ENCODE data around the gene SEL1L3.

The SEL1L3 gene

GRCh38 chr4:25749150-25749794 is 113.5 kb downstream of the SEL1L3 start:
- no peak for DNase-seq (ENCODE audit: low read depth, low spot score)

DNA sequence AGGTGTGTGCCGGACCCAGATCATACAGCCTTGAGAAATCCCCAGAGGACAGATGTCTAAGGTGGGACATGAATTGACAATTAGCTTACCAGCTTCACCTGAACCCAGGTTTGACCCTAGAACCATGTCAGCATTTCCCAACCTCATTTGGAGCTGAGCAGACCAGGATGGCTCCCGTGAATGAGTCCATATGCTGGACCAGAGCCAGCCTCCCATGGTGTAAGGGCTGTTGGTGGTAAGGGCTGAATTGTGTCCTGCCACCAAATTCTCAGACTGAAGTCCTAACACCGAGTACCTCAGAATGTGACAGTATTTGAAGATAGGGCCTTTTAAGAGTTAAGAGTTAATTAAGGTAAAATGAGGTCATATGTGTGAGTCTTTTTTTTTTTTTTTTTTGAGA is 118.8 kb downstream of the SEL1L3 start:
- DNase-seq (ENCODE audit: low read depth, low spot score): no peak

GRCh38 chr4:25729564-25729963 is 133.2 kb downstream of the SEL1L3 start:
- DNase-seq (ENCODE audit: low read depth, low spot score): no peak

GRCh38 chr4:25728886-25729285 is 133.9 kb downstream of the SEL1L3 start:
- no peak for DNase-seq (ENCODE audit: low read depth, low spot score)

DNA sequence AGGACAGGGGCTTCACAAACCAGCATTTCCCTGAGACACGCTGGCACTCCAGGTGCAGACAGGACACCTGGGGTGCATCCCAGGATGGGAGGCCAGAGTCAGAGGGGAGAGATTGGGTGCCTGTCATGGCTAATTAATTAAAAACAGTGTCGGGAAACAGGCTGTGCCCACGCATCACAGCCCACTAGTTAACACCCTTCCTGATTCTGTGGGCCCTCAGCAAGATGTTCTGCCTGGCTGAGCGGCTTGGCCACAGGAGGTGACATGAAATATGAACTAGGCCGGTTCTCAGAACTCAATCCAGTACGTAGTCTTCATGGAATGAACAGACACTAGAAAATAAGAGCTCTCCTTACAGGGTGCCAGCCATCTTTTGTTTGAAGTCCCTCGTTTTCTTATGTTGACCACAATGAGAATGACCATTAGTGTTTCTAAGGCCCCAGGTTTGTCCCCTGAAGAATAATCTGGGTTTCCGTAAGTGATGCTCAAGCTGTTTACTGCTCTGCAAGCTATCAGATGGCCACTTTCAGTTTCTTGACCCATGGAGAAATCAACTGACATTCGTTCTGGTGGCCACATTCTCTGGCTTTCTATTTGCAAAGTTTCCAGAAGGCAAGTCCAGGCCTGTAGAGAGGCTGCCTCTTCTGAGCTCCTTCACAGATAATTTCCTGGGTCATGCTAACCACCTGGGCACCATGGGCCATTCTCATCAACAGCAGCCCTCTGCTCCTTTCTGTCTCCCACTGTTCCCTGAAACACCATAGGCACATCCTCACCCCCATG is 134.9 kb downstream of the SEL1L3 start:
- DNase-seq (ENCODE audit: low read depth, low spot score): no peak

GRCh38 chr4:25725870-25726269 is 136.9 kb downstream of the SEL1L3 start:
- no peak for DNase-seq (ENCODE audit: low read depth, low spot score)

GRCh38 chr4:25723409-25723808 is 139.4 kb downstream of the SEL1L3 start:
- DNase-seq (ENCODE audit: low read depth, low spot score): no peak

GRCh38 chr4:25722964-25723363 is 139.8 kb downstream of the SEL1L3 start:
- DNase-seq (ENCODE audit: low read depth, low spot score): no peak

DNA sequence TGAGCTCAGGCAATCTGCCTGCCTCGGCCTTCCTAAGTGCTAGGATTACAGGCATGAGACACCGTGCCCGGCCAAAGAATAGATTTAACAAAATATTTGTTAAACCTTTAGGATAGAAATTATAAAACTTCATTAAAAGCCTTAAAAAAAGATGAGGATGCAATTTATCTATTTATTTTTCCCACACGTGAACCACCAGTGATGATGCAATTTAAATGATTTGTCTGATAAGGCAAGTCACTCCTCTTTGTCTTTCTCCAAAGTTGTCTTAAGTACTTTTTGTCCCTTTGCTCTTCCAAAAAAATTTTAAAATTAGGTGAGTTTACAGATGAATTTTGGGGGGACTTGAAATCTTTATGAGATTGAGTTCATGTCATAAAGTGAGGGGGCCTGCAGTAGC is 149.0 kb downstream of the SEL1L3 start:
- no peak for DNase-seq (ENCODE audit: low read depth, low spot score)

DNA sequence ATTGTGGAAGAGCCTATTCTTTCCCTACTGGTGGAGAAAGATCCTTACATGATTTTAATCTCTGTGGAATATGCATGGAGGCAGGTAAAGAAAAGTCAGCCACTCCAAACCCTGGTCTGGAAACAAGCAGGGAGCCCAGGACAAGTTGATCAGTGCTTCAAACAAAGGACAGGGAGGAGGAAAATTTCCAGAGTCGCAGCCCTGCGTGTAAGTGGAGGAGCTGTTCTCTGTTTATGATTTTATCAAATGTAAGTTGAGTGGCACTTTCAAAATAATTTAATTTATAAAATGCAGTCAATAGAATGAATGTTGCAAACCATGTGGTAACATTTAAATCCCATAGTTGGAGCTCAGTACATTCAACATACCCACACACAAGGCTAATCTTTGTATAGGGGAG is 150.2 kb downstream of the SEL1L3 start:
- DNase-seq (ENCODE audit: low read depth, low spot score): no peak

DNA sequence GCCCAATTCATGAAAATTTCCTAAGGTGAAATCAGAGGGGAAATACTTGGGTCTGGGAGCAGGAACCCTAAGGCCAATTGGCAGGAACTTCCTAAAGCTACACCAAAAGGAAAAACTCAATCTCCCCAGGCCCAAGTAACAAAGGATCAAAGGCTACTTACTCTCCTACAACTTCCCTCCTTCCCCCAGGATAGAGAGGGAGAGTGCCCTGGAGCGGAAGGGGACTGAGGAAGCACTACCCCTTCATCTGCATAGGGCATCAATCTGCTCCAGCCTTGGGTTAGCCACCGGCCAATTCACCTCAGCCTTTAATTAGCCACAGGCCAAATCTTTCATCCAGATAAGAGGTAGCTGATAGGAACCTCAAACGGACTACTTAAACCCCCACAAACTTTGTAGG is 152.2 kb downstream of the SEL1L3 start:
- no peak for DNase-seq (ENCODE audit: low read depth, low spot score)

- no peak for DNase-seq (ENCODE audit: low read depth, low spot score)
These were observed 158.3 kb downstream of the SEL1L3 start for GRCh38 chr4:25704516-25704915.

DNA sequence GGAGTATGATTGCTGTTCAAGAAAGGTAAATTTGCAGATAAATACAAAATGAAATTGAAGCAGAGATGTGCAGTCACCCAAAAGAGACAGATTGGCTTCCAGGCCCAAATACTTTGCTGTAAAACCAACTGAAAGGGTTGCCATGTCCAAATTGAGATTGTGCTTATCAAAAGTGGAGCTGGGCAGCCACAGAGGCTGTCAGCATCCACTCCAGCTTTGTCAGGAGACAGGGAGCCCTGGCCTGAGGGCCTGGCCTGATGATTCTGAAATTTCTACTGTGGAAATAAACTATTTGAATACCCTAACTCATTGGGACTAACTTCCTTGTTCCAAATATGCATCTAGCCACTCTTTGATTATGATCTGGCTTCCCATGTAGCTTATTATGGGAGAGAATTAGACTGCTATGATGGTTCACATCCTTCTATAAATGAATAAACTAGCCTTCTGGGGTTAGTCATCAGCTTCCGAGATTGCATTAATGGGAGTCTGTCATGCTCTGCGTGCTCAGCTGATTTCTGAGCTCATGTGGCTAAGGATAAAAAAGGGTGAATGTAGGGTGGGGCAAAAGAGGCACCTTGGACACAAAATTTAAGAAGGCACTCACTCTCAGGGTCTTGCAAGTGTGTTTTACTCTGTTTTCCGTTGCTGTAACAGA is 158.9 kb downstream of the SEL1L3 start:
- DNase-seq (ENCODE audit: low read depth, low spot score): no peak

DNA sequence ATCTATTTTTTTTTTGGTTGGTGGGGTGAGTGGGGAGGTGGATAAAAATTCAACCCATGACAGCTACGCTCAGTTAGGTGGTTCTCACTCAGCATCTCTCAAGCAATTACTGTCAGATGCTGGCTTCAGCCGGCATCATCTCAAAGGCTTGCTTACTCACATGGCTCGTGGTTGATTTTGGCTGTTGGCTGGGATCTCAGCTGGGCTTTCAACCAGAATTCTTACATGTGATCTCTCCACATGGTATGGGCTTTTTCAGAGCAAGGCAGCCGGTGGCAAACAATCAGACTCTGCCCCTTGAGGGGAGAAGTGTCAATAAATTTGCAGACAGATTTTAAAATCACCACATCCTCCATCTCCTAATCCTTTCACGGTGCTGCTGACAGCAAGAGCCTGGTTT is 159.9 kb downstream of the SEL1L3 start:
- DNase-seq (ENCODE audit: low read depth, low spot score): no peak

DNA sequence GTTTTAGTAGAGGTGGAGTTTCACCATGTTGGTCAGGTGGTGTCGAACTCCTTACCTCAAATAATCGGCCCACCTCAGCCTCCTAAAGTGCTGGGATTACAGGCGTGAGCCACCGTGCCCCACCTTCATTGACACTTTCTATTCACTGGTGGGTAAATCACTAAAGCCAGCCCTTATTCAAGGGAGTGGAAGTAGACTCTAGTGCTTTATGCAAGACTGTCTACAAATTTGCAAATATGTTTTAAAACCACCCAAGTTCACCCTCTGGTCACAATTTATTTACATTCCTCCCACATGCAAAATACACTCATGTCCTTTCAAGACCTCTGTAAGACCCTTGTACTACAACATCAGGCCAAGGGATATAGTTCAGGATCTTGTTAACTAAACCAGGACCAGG is 162.1 kb downstream of the SEL1L3 start:
- no peak for DNase-seq (ENCODE audit: low read depth, low spot score)

- no peak for DNase-seq (ENCODE audit: low read depth, low spot score)
These were observed 165.3 kb downstream of the SEL1L3 start for GRCh38 chr4:25697516-25697915.

Data from activated naive CD8-positive, alpha-beta T cell treated with anti-CD3 and anti-CD28 coated beads, Interleukin-2, amount 50 U/mL, for 16 hours (primary cell).